ACC112 (cell line): ENCODE data around the gene TMEFF1.

ENCODE experiments used
- H2AFZ ChIP-seq: fragments of 200-600 bp; sonication (generic); one replicate; pipeline ENCODE4 v1.6.0; 2017; ENCODE audit warnings: antibody characterized with exemption, low read length; ENCODE audit not compliant: unreplicated experiment
- H3K27ac ChIP-seq: fragments of 200-600 bp; sonication (generic); 2 replicates; pipeline ENCODE4 v1.5.1; 2014; ENCODE audit warnings: low read depth, mild to moderate bottlenecking, antibody characterized with exemption, low read length, moderate library complexity
- H3K27me3 ChIP-seq: fragments of 200-600 bp; sonication (generic); 2 replicates; pipeline ENCODE4 v1.6.1; 2014; ENCODE audit warnings: mild to moderate bottlenecking, antibody characterized with exemption, low read length, moderate library complexity, mixed read lengths; ENCODE audit not compliant: insufficient read depth
- H3K36me3 ChIP-seq: fragments of 200-600 bp; sonication (generic); 2 replicates; pipeline ENCODE4 v1.6.1; 2016; ENCODE audit warnings: mild to moderate bottlenecking, antibody characterized with exemption, low read length, moderate library complexity, mixed read lengths; ENCODE audit not compliant: insufficient read depth
- H3K4me1 ChIP-seq: fragments of 200-600 bp; sonication (generic); one replicate; pipeline ENCODE4 v1.6.1; 2016; ENCODE audit warnings: low read length, mixed read lengths; ENCODE audit not compliant: insufficient read depth, unreplicated experiment, control insufficient read depth
- H3K4me3 ChIP-seq: fragments of 200-600 bp; sonication (generic); 2 replicates; pipeline ENCODE4 v1.5.1; 2014; ENCODE audit warnings: mild to moderate bottlenecking, low read depth, low read length
- H3K79me2 ChIP-seq: fragments of 200-600 bp; sonication (generic); one replicate; pipeline ENCODE4 v1.6.0; 2016; ENCODE audit warnings: low read length; ENCODE audit not compliant: control insufficient read depth, unreplicated experiment, insufficient read depth

The TMEFF1 gene

DNA sequence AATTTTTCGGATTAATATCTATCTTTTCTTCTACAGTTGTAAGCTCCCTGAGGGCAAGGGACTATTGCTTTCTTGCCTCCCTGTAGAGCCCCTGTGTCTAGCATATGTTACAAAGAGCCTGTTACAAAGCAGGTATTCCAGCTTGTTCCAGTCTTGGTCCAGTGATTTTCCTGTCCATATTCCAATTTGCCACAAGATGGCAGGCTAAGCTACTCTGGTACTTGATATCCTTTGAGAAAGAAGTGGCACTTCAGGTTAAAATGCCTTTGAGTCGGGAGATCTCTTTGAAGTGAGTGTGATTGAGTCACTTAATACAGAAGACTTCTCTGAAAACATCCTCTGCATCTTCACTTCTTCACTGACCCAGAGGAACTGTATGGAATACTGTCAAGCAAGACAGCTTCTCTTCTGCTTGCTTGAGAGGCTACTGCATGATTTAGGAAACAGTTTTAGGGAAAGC, 129.4 kb downstream of the TMEFF1 start:
- H3K27ac ChIP-seq: no peak overlapping the region
- no peaks in the 10 kb centered on the region for H3K36me3 ChIP-seq
- peaks cover 21% of the 10 kb centered on the region for H3K27me3 ChIP-seq
- peaks cover 6% of the 10 kb centered on the region for H3K4me1 ChIP-seq
- no peaks in the 10 kb centered on the region for H3K79me2 ChIP-seq
- no peak overlapping the region for H3K4me3 ChIP-seq
- H2AFZ ChIP-seq: no peak overlapping the region

GRCh38 chr9:100605405-100605804, 132.5 kb downstream of the TMEFF1 start:
- Histone ChIP-seq H3K27ac (no peak overlapping the region), H2AFZ (no peak overlapping the region), H3K27me3 (peaks cover 21% of the 10 kb centered on the region), H3K79me2 (no peaks in the 10 kb centered on the region), H3K4me3 (no peak overlapping the region), H3K4me1 (peaks cover 2% of the 10 kb centered on the region), H3K36me3 (no peaks in the 10 kb centered on the region)

- Histone ChIP-seq H2AFZ (no peak overlapping the region), H3K27ac (no peak overlapping the region), H3K79me2 (no peaks in the 10 kb centered on the region), H3K4me1 (no peaks in the 10 kb centered on the region), H3K36me3 (no peaks in the 10 kb centered on the region), H3K4me3 (no peak overlapping the region), H3K27me3 (no peaks in the 10 kb centered on the region)
Measured at GRCh38 chr9:100619194-100619593, 146.2 kb downstream of the TMEFF1 start.

DNA sequence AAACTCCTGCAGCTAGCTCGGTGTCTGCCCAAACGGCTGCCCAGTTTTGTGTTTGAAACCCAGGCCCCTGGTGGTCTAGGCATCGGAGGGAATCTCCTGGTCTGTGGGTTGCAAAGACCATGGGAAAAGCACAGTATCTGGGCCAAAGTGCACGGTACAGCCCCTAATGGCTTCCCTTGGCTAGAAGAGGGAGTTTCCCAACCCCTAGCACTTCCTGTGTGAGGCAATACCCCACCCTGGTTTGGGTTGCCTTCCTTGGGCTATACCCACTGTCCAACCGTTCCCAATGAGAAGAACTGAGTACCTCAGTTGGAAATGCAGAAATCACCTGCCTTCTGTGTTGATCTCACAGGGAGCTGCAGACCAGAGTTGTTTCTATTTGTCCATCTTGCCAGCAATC, 146.7 kb downstream of the TMEFF1 start:
- Histone ChIP-seq H3K79me2 (no peaks in the 10 kb centered on the region), H3K27ac (no peak overlapping the region), H3K4me1 (no peaks in the 10 kb centered on the region), H3K4me3 (no peak overlapping the region), H3K27me3 (no peaks in the 10 kb centered on the region), H2AFZ (no peak overlapping the region), H3K36me3 (no peaks in the 10 kb centered on the region)

DNA sequence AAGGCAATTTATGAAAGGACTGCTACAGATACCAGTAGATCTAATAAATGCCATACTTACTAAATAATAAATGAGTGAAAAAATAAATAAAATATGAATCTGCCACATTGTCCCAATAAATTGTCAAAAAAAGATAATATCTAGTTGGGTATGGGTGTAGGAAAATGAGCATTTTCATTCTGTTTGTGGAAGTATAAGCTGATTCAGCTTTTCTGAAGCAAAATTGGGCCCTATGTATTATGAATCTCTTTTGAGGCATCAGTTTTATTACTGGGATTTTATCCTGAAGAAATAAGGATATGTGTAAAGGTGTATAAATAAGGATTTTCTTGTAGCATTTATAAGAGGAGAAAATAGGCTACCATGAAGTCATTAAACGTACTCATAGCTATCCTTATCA, 151.0 kb downstream of the TMEFF1 start:
- Histone ChIP-seq H3K27me3 (peaks cover 5% of the 10 kb centered on the region; the same call in 1 of the 2 replicates), H2AFZ (no peak overlapping the region), H3K36me3 (no peaks in the 10 kb centered on the region), H3K27ac (no peak overlapping the region), H3K4me3 (no peak overlapping the region), H3K4me1 (no peaks in the 10 kb centered on the region), H3K79me2 (no peaks in the 10 kb centered on the region)

GRCh38 chr9:100626949-100627348, 154.0 kb downstream of the TMEFF1 start:
- H3K4me3 ChIP-seq: no peak overlapping the region
- no peak overlapping the region for H3K27ac ChIP-seq
- no peaks in the 10 kb centered on the region for H3K36me3 ChIP-seq
- H2AFZ ChIP-seq: no peak overlapping the region
- H3K79me2 ChIP-seq: no peaks in the 10 kb centered on the region
- H3K27me3 ChIP-seq: peaks cover 26% of the 10 kb centered on the region
- no peaks in the 10 kb centered on the region for H3K4me1 ChIP-seq
